K562 (cell line): ENCODE measurements around the gene MYL11.

Experiments used
- ELF1 ChIP-seq: fragments of 200-800 bp; sonication (Bioruptor generic); IDR thresholded peaks from 2 replicates; pipeline ENCODE4 v1.6.1; 2016; ENCODE audit warnings: missing genetic modification characterization, missing compliant biosample characterization
- SIX5 ChIP-seq, 2 experiments: IDR thresholded peaks; 2 replicates each; pipeline ENCODE4 v1.6.1; 2011; ENCODE audit warnings: low read length in 2 of 2, borderline replicate concordance in 1 of 2, low read depth in 1 of 2, mild to moderate bottlenecking in 1 of 2, moderate library complexity in 1 of 2; ENCODE audit not compliant: insufficient read depth in 1 of 2

DNA sequence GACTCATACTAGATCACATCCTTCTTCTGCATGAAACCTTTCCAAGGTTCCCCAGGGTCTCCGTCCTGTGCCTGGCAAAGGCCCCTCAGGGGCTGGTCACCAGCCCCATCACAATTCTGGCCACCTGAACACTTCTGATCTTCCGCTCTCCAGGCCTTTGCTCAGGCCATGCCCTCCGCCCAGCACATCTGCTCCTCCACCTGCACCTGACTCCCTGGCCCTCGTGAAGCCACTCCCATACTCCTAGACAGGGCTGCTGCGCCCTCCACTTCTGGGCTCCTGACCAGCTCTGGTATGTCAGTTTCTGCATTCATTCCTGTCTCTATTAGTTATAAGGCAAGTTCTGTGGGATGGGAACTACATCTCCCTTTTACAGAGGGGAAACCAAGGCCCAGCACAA, 1.9 kb upstream of the MYL11 start:
- TF ChIP-seq ELF1 (tag) (no peak), SIX5 (IDR thresholded peaks at IDR 0.05; ENCODE audit: borderline replicate concordance in 1 of 2, insufficient read depth in 1 of 2, low read depth in 1 of 2, low read length in 2 of 2) (no peak)
